B cell (primary cell): Measurements from ENCODE around the gene HDLBP.

Experiments used
- EZH2 ChIP-seq: IDR thresholded peaks from 2 replicates; pipeline ENCODE4 v1.6.1; 2012; ENCODE audit warnings: borderline replicate concordance, low read depth, mild to moderate bottlenecking, moderate library complexity, low read length; ENCODE audit not compliant: insufficient read depth, poor library complexity, severe bottlenecking
- TF ChIP-seq, protein P1 (sequence below): fragments of 200-600 bp; IDR thresholded peaks from one replicate; pipeline ENCODE4 v1.8.0; 2022; ENCODE audit warnings: antibody characterized with exemption, mild to moderate bottlenecking

DNA sequence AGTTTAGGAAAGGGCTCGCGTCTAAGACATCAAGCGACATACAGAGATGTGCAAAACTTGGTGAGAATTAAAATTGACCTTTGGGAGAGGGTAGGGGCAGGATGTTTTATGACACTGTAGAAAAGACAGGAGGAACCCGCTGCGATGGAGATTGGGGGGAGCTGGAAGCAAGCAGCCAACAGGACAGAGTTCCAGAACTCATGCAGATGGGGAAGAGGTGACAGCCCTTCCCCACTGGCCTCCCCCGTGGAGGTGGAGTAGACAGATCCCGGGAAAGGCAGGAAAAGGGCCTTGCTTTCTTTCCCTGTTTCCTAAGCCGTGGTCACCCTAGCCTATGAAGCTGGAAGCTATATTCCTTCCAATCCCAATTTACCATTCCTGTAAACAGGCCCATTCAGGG lies 87.9 kb downstream of the HDLBP start:
- TF ChIP-seq, protein P1, sequence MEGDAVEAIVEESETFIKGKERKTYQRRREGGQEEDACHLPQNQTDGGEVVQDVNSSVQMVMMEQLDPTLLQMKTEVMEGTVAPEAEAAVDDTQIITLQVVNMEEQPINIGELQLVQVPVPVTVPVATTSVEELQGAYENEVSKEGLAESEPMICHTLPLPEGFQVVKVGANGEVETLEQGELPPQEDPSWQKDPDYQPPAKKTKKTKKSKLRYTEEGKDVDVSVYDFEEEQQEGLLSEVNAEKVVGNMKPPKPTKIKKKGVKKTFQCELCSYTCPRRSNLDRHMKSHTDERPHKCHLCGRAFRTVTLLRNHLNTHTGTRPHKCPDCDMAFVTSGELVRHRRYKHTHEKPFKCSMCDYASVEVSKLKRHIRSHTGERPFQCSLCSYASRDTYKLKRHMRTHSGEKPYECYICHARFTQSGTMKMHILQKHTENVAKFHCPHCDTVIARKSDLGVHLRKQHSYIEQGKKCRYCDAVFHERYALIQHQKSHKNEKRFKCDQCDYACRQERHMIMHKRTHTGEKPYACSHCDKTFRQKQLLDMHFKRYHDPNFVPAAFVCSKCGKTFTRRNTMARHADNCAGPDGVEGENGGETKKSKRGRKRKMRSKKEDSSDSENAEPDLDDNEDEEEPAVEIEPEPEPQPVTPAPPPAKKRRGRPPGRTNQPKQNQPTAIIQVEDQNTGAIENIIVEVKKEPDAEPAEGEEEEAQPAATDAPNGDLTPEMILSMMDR: no peak
- TF ChIP-seq EZH2: no peak
